GF-D8 (cell line): ENCODE results near the gene ZNF674.
"Not testable (repeated sequence)": the region's sequence is repeated elsewhere in the genome, so short reads cannot be mapped to it uniquely, and the experiment has no call there.

Source experiments
- DNase-seq: peaks from one replicate; lab custom pipeline; 2025; lab: John Stamatoyannopoulos, UW

Gene ZNF674

DNA sequence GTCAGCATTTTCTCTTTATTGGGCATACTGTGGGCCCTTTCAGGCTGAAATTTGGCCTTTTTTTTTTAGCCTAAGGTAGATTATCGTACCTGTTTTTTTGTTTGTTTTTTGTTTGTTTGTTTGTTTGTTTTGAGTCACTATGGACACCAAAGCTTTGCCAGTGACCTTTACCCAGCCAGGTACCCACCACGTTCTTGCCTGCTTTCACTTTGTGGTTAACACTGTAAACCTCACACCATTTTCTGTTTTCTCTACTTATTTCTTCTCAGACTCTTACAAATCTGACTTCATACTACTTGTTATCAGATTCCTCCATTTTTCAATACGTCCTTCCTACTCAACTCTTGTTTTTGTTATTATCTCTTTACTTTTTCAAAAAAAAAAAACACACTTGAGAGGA is 81.5 kb downstream of the ZNF674 start:
- no peak for DNase-seq

DNA sequence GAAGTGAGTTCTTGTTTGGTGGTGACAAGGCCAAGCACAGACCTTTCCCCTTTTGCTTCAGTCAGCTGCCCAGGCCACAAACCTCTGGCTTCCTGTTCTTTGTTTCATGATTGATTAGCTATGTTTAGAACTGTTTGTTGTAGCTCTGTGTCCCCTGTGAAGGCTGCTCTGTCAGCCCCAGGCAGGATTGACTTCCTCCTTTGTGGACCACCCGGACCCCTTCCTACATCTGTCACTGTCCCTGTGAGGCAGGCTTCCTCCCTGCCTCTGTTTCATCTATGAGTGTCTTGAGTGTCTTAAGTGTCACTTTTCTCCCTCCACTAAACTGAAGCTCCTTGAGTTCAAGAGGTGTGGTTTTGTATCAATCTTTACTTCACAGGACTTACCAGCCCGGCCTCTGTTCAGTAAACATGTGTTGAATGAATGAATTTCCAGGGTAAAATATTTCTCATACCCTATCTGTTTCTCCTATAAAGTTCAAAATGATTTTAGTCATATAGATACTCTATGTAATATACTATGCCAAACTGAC is 83.5 kb downstream of the ZNF674 start:
- no peak for DNase-seq

- not testable (repeated sequence) for DNase-seq
These were observed 84.2 kb downstream of the ZNF674 start for GRCh38 chrX:46460801-46461659.

DNA sequence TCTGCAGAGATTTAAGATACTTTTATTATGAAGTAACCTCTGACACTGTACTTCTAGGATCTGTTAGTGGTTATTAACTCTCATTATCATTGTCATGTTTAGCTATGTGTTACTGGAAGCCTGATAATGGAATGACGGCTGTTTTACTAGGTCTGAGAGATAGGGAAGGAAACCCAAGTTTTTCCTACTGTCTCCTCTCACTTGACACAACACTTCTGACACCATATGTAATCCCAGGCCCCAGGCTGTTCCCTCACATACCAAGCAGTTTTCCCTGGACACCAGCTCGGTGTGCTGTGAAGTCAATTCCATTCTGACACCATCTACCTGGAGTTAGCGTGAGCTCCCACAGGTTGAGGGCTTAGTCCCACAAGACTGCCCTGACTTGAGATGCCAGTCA is 85.6 kb downstream of the ZNF674 start:
- no peak for DNase-seq

GRCh38 chrX:46456125-46456922 is 88.9 kb downstream of the ZNF674 start:
- DNase-seq: no peak
